Smooth muscle cell (in vitro differentiated cells): ENCODE data around the gene HOXA7. TPM values are rescaled to one million over a fixed set of nuclear protein-coding genes. Genes with fewer than 3 reads are reported as not detected.

ENCODE experiments used
- DNase-seq: peaks from one replicate; lab custom pipeline; 2025; ENCODE audit not compliant: unreplicated experiment; lab: John Stamatoyannopoulos, UW
- H2AFZ ChIP-seq: fragments of 200-600 bp; sonication (generic); 2 replicates; pipeline ENCODE4 v1.6.0; 2016; ENCODE audit warnings: antibody characterized with exemption, low read depth, mild to moderate bottlenecking
- H3F3A ChIP-seq: fragments of 200-600 bp; sonication (generic); 2 replicates; pipeline ENCODE4 v1.6.0; 2017; ENCODE audit warnings: antibody characterized with exemption, low read depth
- H3K27ac ChIP-seq: fragments of 200-600 bp; sonication (generic); 2 replicates; pipeline ENCODE4 v1.5.1; 2016; ENCODE audit warnings: low read depth, mild to moderate bottlenecking
- H3K27me3 ChIP-seq: fragments of 200-600 bp; sonication (generic); 2 replicates; pipeline ENCODE4 v1.6.1; 2016; ENCODE audit warnings: low read depth, mild to moderate bottlenecking
- H3K36me3 ChIP-seq: fragments of 200-600 bp; sonication (generic); 2 replicates; pipeline ENCODE4 v1.5.1; 2016; ENCODE audit warnings: low read depth
- H3K4me1 ChIP-seq: fragments of 200-600 bp; sonication (generic); 2 replicates; pipeline ENCODE4 v1.5.1; 2016; ENCODE audit warnings: low read depth
- H3K4me2 ChIP-seq: fragments of 200-600 bp; sonication (generic); 2 replicates; pipeline ENCODE4 v1.6.0; 2016; ENCODE audit warnings: mild to moderate bottlenecking
- H3K4me3 ChIP-seq: fragments of 200-600 bp; sonication (generic); 2 replicates; pipeline ENCODE4 v1.5.1; 2016; ENCODE audit warnings: mild to moderate bottlenecking
- H3K79me2 ChIP-seq: fragments of 200-600 bp; sonication (generic); 2 replicates; pipeline ENCODE4 v1.6.0; 2016; ENCODE audit warnings: low read depth, mild to moderate bottlenecking
- H3K9ac ChIP-seq: fragments of 200-600 bp; sonication (generic); 2 replicates; pipeline ENCODE4 v1.6.0; 2016; ENCODE audit warnings: low read depth
- H3K9me3 ChIP-seq: fragments of 200-600 bp; sonication (generic); replicated peaks from 2 replicates; pipeline ENCODE4 v1.5.1; 2016; ENCODE audit warnings: low read depth
- H4K20me1 ChIP-seq: fragments of 200-600 bp; sonication (generic); 2 replicates; pipeline ENCODE4 v1.6.0; 2016; ENCODE audit warnings: low read depth
- CTCF ChIP-seq: fragments of 200-600 bp; sonication (generic); IDR thresholded peaks from 2 replicates; pipeline ENCODE4 v1.5.1; 2017; ENCODE audit warnings: borderline replicate concordance, mild to moderate bottlenecking, antibody characterized with exemption; ENCODE audit not compliant: insufficient read depth, poor library complexity, severe bottlenecking
- WGBS: methylation state at CpG from one replicate; pipeline ENCODE4 v1.1.7; 2016; ENCODE audit warnings: low lambda C conversion rate; 5-methylcytosine and 5-hydroxymethylcytosine counted together
- polyA plus RNA-seq: library from polyadenylated mRNA; unstranded; fragments of >200 nt; fragmentation: Nextera tagmentation; extraction: Ambion mirVana; gene quantifications from 2 replicates; pipeline ENCODE4 v1.2.1, GENCODE V29; 2016
- total RNA-seq: library from RNA; depleted of rRNA; stranded (reverse); fragments of >200 nt; gene quantifications from 2 replicates; pipeline ENCODE4 v1.2.3, GENCODE V29; 2014

The HOXA7 gene
- total and polyA plus RNA-seq, 2 experiments from 2014 or later = 0.72 to 1.2 TPM

DNA sequence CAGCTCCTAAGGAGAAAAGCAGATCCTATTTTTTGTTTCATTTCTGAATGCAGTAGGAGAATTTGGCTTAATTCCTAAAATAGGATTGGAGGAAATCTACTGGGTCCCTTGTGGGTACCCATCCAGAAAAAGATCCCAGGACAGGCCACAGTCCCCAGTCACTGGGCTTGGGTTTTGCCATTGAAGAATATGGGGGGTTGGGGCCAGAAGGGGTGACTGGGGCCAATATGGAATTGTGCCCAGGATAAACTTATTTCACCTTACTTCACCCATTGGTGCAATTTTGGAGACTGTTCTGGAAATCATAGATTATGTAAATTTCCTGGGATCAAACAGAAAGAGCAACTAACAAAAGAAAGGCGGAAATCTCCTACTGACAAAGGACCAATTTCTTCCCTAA is 18.0 kb downstream of the HOXA7 start:
- no peak for TF ChIP-seq CTCF
- Histone ChIP-seq H3F3A (no peaks in the 10 kb centered on the region), H3K36me3 (no peaks in the 10 kb centered on the region), H3K27me3 (peaks cover 100% of the 10 kb centered on the region), H3K4me2 (no peak overlapping the region), H2AFZ (no peak overlapping the region), H3K79me2 (no peaks in the 10 kb centered on the region), H3K4me3 (no peak overlapping the region), H3K27ac (no peak overlapping the region), H3K9me3 (no peaks in the 10 kb centered on the region), H3K4me1 (peaks cover 6% of the 10 kb centered on the region), H4K20me1 (no peaks in the 10 kb centered on the region), H3K9ac (no peak overlapping the region)
- WGBS = 50% methylated on average over 1 of the region's 1 CpG
- DNase-seq = no peak

DNA sequence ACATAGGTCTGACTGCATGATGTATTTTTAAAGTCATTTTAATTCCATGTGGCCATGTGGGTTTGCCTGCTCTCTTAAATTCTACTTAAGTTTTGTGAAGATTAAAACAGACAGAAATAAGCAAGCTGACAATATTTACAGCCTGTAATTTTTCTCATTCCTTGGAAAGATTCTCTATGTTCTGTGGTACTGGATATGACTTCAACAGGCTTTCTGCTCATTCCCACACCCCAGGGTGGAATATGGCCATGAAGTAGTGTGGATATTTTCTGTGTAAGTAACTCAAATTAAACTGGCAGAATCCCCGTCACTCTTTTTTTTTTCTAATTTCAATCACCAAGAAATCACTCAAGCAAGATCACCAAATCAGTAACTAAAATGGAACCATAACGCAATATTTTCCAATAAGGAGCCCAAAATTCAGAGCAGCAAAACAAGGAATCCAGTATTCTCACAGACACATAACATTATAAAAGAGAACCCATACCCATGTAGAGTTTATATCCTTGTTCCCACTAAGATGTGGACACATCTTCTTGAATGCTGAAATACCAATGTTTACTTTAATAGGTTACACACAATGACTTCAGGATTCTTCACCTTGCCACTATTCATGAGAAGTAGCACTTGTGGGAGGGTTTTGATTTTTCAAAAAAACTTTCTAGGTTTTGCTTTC is 18.7 kb downstream of the HOXA7 start:
- Histone ChIP-seq H3K4me2 (no peak overlapping the region), H3K9me3 (no peaks in the 10 kb centered on the region), H4K20me1 (no peaks in the 10 kb centered on the region), H3K36me3 (no peaks in the 10 kb centered on the region), H3K9ac (no peak overlapping the region), H3K27me3 (peaks cover 100% of the 10 kb centered on the region), H3K79me2 (no peaks in the 10 kb centered on the region), H3K27ac (no peak overlapping the region), H3K4me1 (no peaks in the 10 kb centered on the region), H3F3A (no peaks in the 10 kb centered on the region), H2AFZ (no peak overlapping the region), H3K4me3 (no peak overlapping the region)
- DNase-seq = no peak
- no peak for TF ChIP-seq CTCF
- WGBS = 60% methylated on average over 2 of the region's 2 CpGs

- H3F3A ChIP-seq = no peaks in the 10 kb centered on the region
- no peaks in the 10 kb centered on the region for H4K20me1 ChIP-seq
- H3K27ac ChIP-seq = no peak overlapping the region
- peaks cover 100% of the 10 kb centered on the region for H3K27me3 ChIP-seq
- no peak for DNase-seq
- peaks cover 7% of the 10 kb centered on the region for H3K4me1 ChIP-seq
- no peak overlapping the region for H2AFZ ChIP-seq
- no peaks in the 10 kb centered on the region for H3K36me3 ChIP-seq
- no peak overlapping the region for H3K9ac ChIP-seq
- no peaks in the 10 kb centered on the region for H3K9me3 ChIP-seq
- H3K79me2 ChIP-seq = no peaks in the 10 kb centered on the region
- TF ChIP-seq CTCF = no peak
- no peak overlapping the region for H3K4me2 ChIP-seq
- 29% methylated on average over 2 of the region's 2 CpGs for WGBS
- H3K4me3 ChIP-seq = no peak overlapping the region
Measured at GRCh38 chr7:27134392-27134791, 22.1 kb downstream of the HOXA7 start.
